Smooth muscle cell (in vitro differentiated cells): ENCODE data around the gene SLC24A3. TPM values are rescaled to one million over a fixed set of nuclear protein-coding genes. Genes with fewer than 3 reads are reported as not detected.

Source experiments
- DNase-seq: peaks from one replicate; lab custom pipeline; 2025; ENCODE audit not compliant: unreplicated experiment; lab: John Stamatoyannopoulos, UW
- H2AFZ ChIP-seq: fragments of 200-600 bp; sonication (generic); 2 replicates; pipeline ENCODE4 v1.6.0; 2016; ENCODE audit warnings: antibody characterized with exemption, low read depth, mild to moderate bottlenecking
- H3F3A ChIP-seq: fragments of 200-600 bp; sonication (generic); 2 replicates; pipeline ENCODE4 v1.6.0; 2017; ENCODE audit warnings: antibody characterized with exemption, low read depth
- H3K27ac ChIP-seq: fragments of 200-600 bp; sonication (generic); 2 replicates; pipeline ENCODE4 v1.5.1; 2016; ENCODE audit warnings: low read depth, mild to moderate bottlenecking
- H3K27me3 ChIP-seq: fragments of 200-600 bp; sonication (generic); 2 replicates; pipeline ENCODE4 v1.6.1; 2016; ENCODE audit warnings: low read depth, mild to moderate bottlenecking
- H3K36me3 ChIP-seq: fragments of 200-600 bp; sonication (generic); 2 replicates; pipeline ENCODE4 v1.5.1; 2016; ENCODE audit warnings: low read depth
- H3K4me1 ChIP-seq: fragments of 200-600 bp; sonication (generic); 2 replicates; pipeline ENCODE4 v1.5.1; 2016; ENCODE audit warnings: low read depth
- H3K4me2 ChIP-seq: fragments of 200-600 bp; sonication (generic); 2 replicates; pipeline ENCODE4 v1.6.0; 2016; ENCODE audit warnings: mild to moderate bottlenecking
- H3K4me3 ChIP-seq: fragments of 200-600 bp; sonication (generic); 2 replicates; pipeline ENCODE4 v1.5.1; 2016; ENCODE audit warnings: mild to moderate bottlenecking
- H3K79me2 ChIP-seq: fragments of 200-600 bp; sonication (generic); 2 replicates; pipeline ENCODE4 v1.6.0; 2016; ENCODE audit warnings: low read depth, mild to moderate bottlenecking
- H3K9ac ChIP-seq: fragments of 200-600 bp; sonication (generic); 2 replicates; pipeline ENCODE4 v1.6.0; 2016; ENCODE audit warnings: low read depth
- H3K9me3 ChIP-seq: fragments of 200-600 bp; sonication (generic); replicated peaks from 2 replicates; pipeline ENCODE4 v1.5.1; 2016; ENCODE audit warnings: low read depth
- H4K20me1 ChIP-seq: fragments of 200-600 bp; sonication (generic); 2 replicates; pipeline ENCODE4 v1.6.0; 2016; ENCODE audit warnings: low read depth
- CTCF ChIP-seq: fragments of 200-600 bp; sonication (generic); IDR thresholded peaks from 2 replicates; pipeline ENCODE4 v1.5.1; 2017; ENCODE audit warnings: borderline replicate concordance, mild to moderate bottlenecking, antibody characterized with exemption; ENCODE audit not compliant: insufficient read depth, poor library complexity, severe bottlenecking
- WGBS: methylation state at CpG from one replicate; pipeline ENCODE4 v1.1.7; 2016; ENCODE audit warnings: low lambda C conversion rate; 5-methylcytosine and 5-hydroxymethylcytosine counted together
- polyA plus RNA-seq: library from polyadenylated mRNA; unstranded; fragments of >200 nt; fragmentation: Nextera tagmentation; extraction: Ambion mirVana; gene quantifications from 2 replicates; pipeline ENCODE4 v1.2.1, GENCODE V29; 2016
- total RNA-seq: library from RNA; depleted of rRNA; stranded (reverse); fragments of >200 nt; gene quantifications from 2 replicates; pipeline ENCODE4 v1.2.3, GENCODE V29; 2014

SLC24A3 gene
- total and polyA plus RNA-seq, 2 experiments from 2014 or later: 2.5 to 3.2 TPM

GRCh38 chr20:19712721-19713260, 500.3 kb downstream of the SLC24A3 start:
- no peak overlapping the region for H3K4me2 ChIP-seq
- H3K9ac ChIP-seq: no peak overlapping the region
- DNase-seq: no peak
- 50% methylated on average over 4 of the region's 4 CpGs for WGBS
- no peaks in the 10 kb centered on the region for H3F3A ChIP-seq
- no peaks in the 10 kb centered on the region for H3K36me3 ChIP-seq
- H3K27me3 ChIP-seq: no peaks in the 10 kb centered on the region
- H3K9me3 ChIP-seq: no peaks in the 10 kb centered on the region
- no peak for TF ChIP-seq CTCF
- H4K20me1 ChIP-seq: no peaks in the 10 kb centered on the region
- H3K4me1 ChIP-seq: no peaks in the 10 kb centered on the region
- no peak overlapping the region for H3K4me3 ChIP-seq
- H3K27ac ChIP-seq: no peak overlapping the region
- no peak overlapping the region for H2AFZ ChIP-seq
- H3K79me2 ChIP-seq: no peaks in the 10 kb centered on the region

- H3K27me3 ChIP-seq: no peaks in the 10 kb centered on the region
- no peaks in the 10 kb centered on the region for H3K79me2 ChIP-seq
- no peaks in the 10 kb centered on the region for H4K20me1 ChIP-seq
- no peak overlapping the region for H3K9ac ChIP-seq
- no peak overlapping the region for H3K27ac ChIP-seq
- WGBS: 14% methylated on average over 2 of the region's 2 CpGs
- H3K4me3 ChIP-seq: no peak overlapping the region
- DNase-seq: no peak
- no peaks in the 10 kb centered on the region for H3K9me3 ChIP-seq
- TF ChIP-seq CTCF: no peak
- no peaks in the 10 kb centered on the region for H3F3A ChIP-seq
- H2AFZ ChIP-seq: no peak overlapping the region
- no peaks in the 10 kb centered on the region for H3K4me1 ChIP-seq
- no peaks in the 10 kb centered on the region for H3K36me3 ChIP-seq
- no peak overlapping the region for H3K4me2 ChIP-seq
Measured at GRCh38 chr20:19713822-19714578, 501.6 kb downstream of the SLC24A3 start.

- Histone ChIP-seq H3K9me3 (no peaks in the 10 kb centered on the region), H3K4me3 (no peak overlapping the region), H3K27me3 (no peaks in the 10 kb centered on the region), H3K9ac (no peak overlapping the region), H3K4me2 (no peak overlapping the region), H3K4me1 (no peaks in the 10 kb centered on the region), H2AFZ (no peak overlapping the region), H3F3A (no peaks in the 10 kb centered on the region), H4K20me1 (no peaks in the 10 kb centered on the region), H3K27ac (no peak overlapping the region), H3K36me3 (no peaks in the 10 kb centered on the region), H3K79me2 (no peaks in the 10 kb centered on the region)
- TF ChIP-seq CTCF: no peak
- 62% methylated on average over 1 of the region's 1 CpG for WGBS
- no peak for DNase-seq
Measured at GRCh38 chr20:19714579-19714840, 502.1 kb downstream of the SLC24A3 start.

GRCh38 chr20:19715986-19716385, 503.5 kb downstream of the SLC24A3 start:
- no peaks in the 10 kb centered on the region for H3K27me3 ChIP-seq
- no peak overlapping the region for H3K9ac ChIP-seq
- no peak for DNase-seq
- no peaks in the 10 kb centered on the region for H3K4me1 ChIP-seq
- TF ChIP-seq CTCF: no peak
- no peaks in the 10 kb centered on the region for H3F3A ChIP-seq
- no peak overlapping the region for H3K4me3 ChIP-seq
- no peaks in the 10 kb centered on the region for H4K20me1 ChIP-seq
- no peak overlapping the region for H3K4me2 ChIP-seq
- 95% methylated on average over 3 of the region's 3 CpGs for WGBS
- H3K9me3 ChIP-seq: no peaks in the 10 kb centered on the region
- no peaks in the 10 kb centered on the region for H3K79me2 ChIP-seq
- H3K36me3 ChIP-seq: no peaks in the 10 kb centered on the region
- H2AFZ ChIP-seq: no peak overlapping the region
- no peak overlapping the region for H3K27ac ChIP-seq
